Naive thymus-derived CD8-positive, alpha-beta T cell (primary cell): Measurements from ENCODE around the gene HOXC11. TPM values are rescaled to one million over a fixed set of nuclear protein-coding genes. Genes with fewer than 3 reads are reported as not detected.

Source experiments
- microRNA-seq: library from miRNA; unstranded; fragments of <30 nt; microRNA quantifications from one replicate; pipeline ENCODE4 v1.2.0, GENCODE V29; 2022; ENCODE audit warnings: borderline microRNAs expressed
- polyA plus RNA-seq, 3 donors: library from polyadenylated mRNA; unstranded; fragments of 300-500 nt; fragmentation: Illumina TruSeq; gene quantifications; one replicate each; pipeline ENCODE4 v1.2.3, GENCODE V29; 2021
- total RNA-seq, 8 experiments: library from RNA in 2 of 8; stranded (reverse) in 2 of 8; gene quantifications; one replicate each; pipeline ENCODE4 v1.2.3 and lab custom pipeline; 2021 to 2026

HOXC11 gene
- total and polyA plus RNA-seq, 5 experiments from 2014 or later = not detected

Small RNA genes lying within 50 kb of the gene (microRNA-seq; reads per million reads assigned to microRNA genes)
- gene MIR196A2 = not detected

Other genes starting within 250 kb of the HOXC11 start
- gene CALCOCO1, start 245.7 kb upstream of the HOXC11 start, total RNA-seq = 100 to 1,000 TPM; 152 to 168 TPM
- 10 to 100 TPM; 52.3 to 55.5 (median 55.4) TPM for gene CALCOCO1, start 245.7 kb upstream of the HOXC11 start, polyA plus RNA-seq
- not detected for gene CISTR, start 221.1 kb upstream of the HOXC11 start, total RNA-seq
- gene CISTR, start 221.1 kb upstream of the HOXC11 start, polyA plus RNA-seq = not detected
- gene HOXC13, start 34.3 kb upstream of the HOXC11 start, total RNA-seq = not detected
- gene HOXC13, start 34.3 kb upstream of the HOXC11 start, polyA plus RNA-seq = not detected
- not detected for gene HOXC12, start 18.2 kb upstream of the HOXC11 start, total RNA-seq
- gene HOXC12, start 18.2 kb upstream of the HOXC11 start, polyA plus RNA-seq = not detected
- gene HOTAIR, start 1.8 kb downstream of the HOXC11 start, total RNA-seq = not detected
- not detected for gene HOTAIR, start 1.8 kb downstream of the HOXC11 start, polyA plus RNA-seq
- not detected for gene HOXC10, start 12.0 kb downstream of the HOXC11 start, total RNA-seq
- gene HOXC10, start 12.0 kb downstream of the HOXC11 start, polyA plus RNA-seq = not detected
- gene HOXC9, start 27.0 kb downstream of the HOXC11 start, total RNA-seq = not detected
- gene HOXC9, start 27.0 kb downstream of the HOXC11 start, polyA plus RNA-seq = not detected
- gene HOXC8, start 35.9 kb downstream of the HOXC11 start, total RNA-seq = not detected
- not detected for gene HOXC8, start 35.9 kb downstream of the HOXC11 start, polyA plus RNA-seq
- not detected for gene HOXC6, start 55.3 kb downstream of the HOXC11 start, total RNA-seq
- not detected for gene HOXC6, start 55.3 kb downstream of the HOXC11 start, polyA plus RNA-seq
- not detected for gene HOXC5, start 59.9 kb downstream of the HOXC11 start, total RNA-seq
- not detected for gene HOXC5, start 59.9 kb downstream of the HOXC11 start, polyA plus RNA-seq
- under 1 TPM; 0.63 to 0.65 TPM for gene HOXC4, start 80.7 kb downstream of the HOXC11 start, total RNA-seq
- under 1 TPM in 2 of 3 donors, not detected in 1; 0.25 to 0.43 TPM for gene HOXC4, start 80.7 kb downstream of the HOXC11 start, polyA plus RNA-seq
- gene SMUG1, start 215.9 kb downstream of the HOXC11 start, total RNA-seq = 10 to 100 TPM; 21.0 to 22.0 TPM
- gene SMUG1, start 215.9 kb downstream of the HOXC11 start, polyA plus RNA-seq = 10 to 100 TPM; 15.4 to 23.6 (median 17.6) TPM